B cell (primary cell): Measurements from ENCODE around the gene RASA3. TPM values are rescaled to one million over a fixed set of nuclear protein-coding genes. Genes with fewer than 3 reads are reported as not detected.

Source experiments
- ATAC-seq: fragments of 200-7000 bp; cut with Tn5 transposase; one replicate; pipeline ENCODE4 v1.10.0; 2021; ENCODE audit warnings: low read depth, mild to moderate bottlenecking, moderate number of reproducible peaks, moderate library complexity
- CTCF ChIA-PET: fragments of 350-600 bp; sonication (Branson Sonifier 250); formaldehyde crosslinking; loops from one replicate; lab custom pipeline; 2021; ENCODE audit warnings: antibody characterized with exemption, inconsistent platforms; lab: Charles Lee
- POLR2A ChIA-PET: fragments of 350-600 bp; sonication (Branson Sonifier 250); formaldehyde crosslinking; loops from one replicate; lab custom pipeline; 2021; ENCODE audit warnings: antibody characterized with exemption; lab: Charles Lee
- DNase-seq: peaks from one replicate; pipeline ENCODE4 v3.0.0; 2013
- H2AFZ ChIP-seq: 2 replicates; pipeline ENCODE4 v1.6.1; 2012; ENCODE audit warnings: mild to moderate bottlenecking, low read depth, low read length; ENCODE audit not compliant: insufficient read depth, poor library complexity, severe bottlenecking
- H3K27ac ChIP-seq, 2 donors: 1 replicate in 1 of 2; 2 replicates in 1 of 2; pipeline ENCODE4 v1.5.1; 2012 to 2013; ENCODE audit warnings: low read length in 2 of 2, mild to moderate bottlenecking in 2 of 2, moderate library complexity in 1 of 2
- H3K27me3 ChIP-seq, 4 experiments: fragments of 200-600 bp in 1 of 4; sonication (generic) in 1 of 4; replicated peaks in 1 of 4; 1 replicate in 2 of 4; 2 replicates in 2 of 4; pipeline versions ENCODE4 v1.6.1 to v1.7.0; 2013 to 2016; ENCODE audit warnings: low read length in 3 of 4, mild to moderate bottlenecking in 2 of 4, mixed read lengths in 1 of 4, moderate library complexity in 1 of 4; ENCODE audit not compliant: insufficient read depth in 4 of 4, control insufficient read depth in 3 of 4; ENCODE audit errors: control extremely low read depth in 1 of 4
- H3K36me3 ChIP-seq, 2 experiments: replicated peaks in 1 of 2; 1 replicate in 1 of 2; 2 replicates in 1 of 2; pipeline versions ENCODE4 v1.6.1 to v1.7.1; 2013; ENCODE audit warnings: low read length in 1 of 2; ENCODE audit not compliant: insufficient read depth in 2 of 2, control insufficient read depth in 1 of 2; ENCODE audit errors: control extremely low read depth in 1 of 2, extremely low read depth in 1 of 2
- H3K4me1 ChIP-seq, 2 donors: fragments of 200-600 bp in 1 of 2; sonication (generic) in 1 of 2; 1 replicate in 1 of 2; 2 replicates in 1 of 2; pipeline versions ENCODE4 v1.5.1 to v1.6.1; 2013 to 2017; ENCODE audit warnings: low read length in 2 of 2; ENCODE audit not compliant: control insufficient read depth in 2 of 2, insufficient read depth in 2 of 2
- H3K4me2 ChIP-seq: replicated peaks from 2 replicates; pipeline ENCODE3; 2012; ENCODE audit warnings: mild to moderate bottlenecking, low read depth, low read length; ENCODE audit not compliant: poor library complexity, severe bottlenecking
- H3K4me3 ChIP-seq, 5 experiments: fragments of 200-600 bp in 1 of 5; sonication (generic) in 1 of 5; 1 replicate in 3 of 5; 2 replicates in 2 of 5; pipeline versions ENCODE4 v1.5.1 to v1.7.0; 2011 to 2016; ENCODE audit warnings: low read length in 4 of 5, mild to moderate bottlenecking in 4 of 5, low read depth in 2 of 5, control low read depth in 1 of 5, moderate library complexity in 1 of 5; ENCODE audit not compliant: insufficient read depth in 1 of 5; ENCODE audit errors: control extremely low read depth in 1 of 5, extremely low read depth in 1 of 5
- H3K79me2 ChIP-seq: fragments of 200-600 bp; sonication (generic); one replicate; pipeline ENCODE4 v1.6.0; 2016; ENCODE audit warnings: low read length; ENCODE audit not compliant: control insufficient read depth, insufficient read depth
- H3K9ac ChIP-seq: fragments of 200-600 bp; sonication (generic); 2 replicates; pipeline ENCODE4 v1.6.1; 2017; ENCODE audit warnings: mild to moderate bottlenecking, low read length, moderate library complexity
- H3K9me3 ChIP-seq, 3 donors: one replicate each; pipeline versions ENCODE4 v1.6.1 to v1.7.1; 2013; ENCODE audit warnings: low read length in 2 of 3; ENCODE audit not compliant: control insufficient read depth in 2 of 3, insufficient read depth in 1 of 3; ENCODE audit errors: control extremely low read depth in 1 of 3
- H4K20me1 ChIP-seq: 2 replicates; pipeline ENCODE4 v1.6.0; 2012; ENCODE audit warnings: mild to moderate bottlenecking, low read length; ENCODE audit not compliant: insufficient read depth, control insufficient read depth, poor library complexity, severe bottlenecking
- H3K27ac Mint-ChIP-seq: one replicate; pipeline ENCODE4 v1.8.0; 2021; ENCODE audit warnings: mixed read lengths
- H3K27me3 Mint-ChIP-seq: one replicate; pipeline ENCODE4 v1.8.0; 2021; ENCODE audit warnings: mixed read lengths
- H3K4me1 Mint-ChIP-seq: one replicate; pipeline ENCODE4 v1.8.0; 2021; ENCODE audit warnings: mixed read lengths
- H3K4me3 Mint-ChIP-seq: one replicate; pipeline ENCODE4 v1.8.0; 2021; ENCODE audit warnings: mixed read lengths
- H3K9me3 Mint-ChIP-seq: one replicate; pipeline ENCODE4 v1.8.0; 2022; ENCODE audit warnings: mixed read lengths; ENCODE audit not compliant: insufficient read depth
- EZH2 ChIP-seq: IDR thresholded peaks from 2 replicates; pipeline ENCODE4 v1.6.1; 2012; ENCODE audit warnings: borderline replicate concordance, low read depth, mild to moderate bottlenecking, moderate library complexity, low read length; ENCODE audit not compliant: insufficient read depth, poor library complexity, severe bottlenecking
- WGBS: methylation state at CpG from one replicate; pipeline ENCODE4 v1.1.5; 2013; ENCODE audit warnings: missing lambda C conversion rate; ENCODE audit not compliant: insufficient coverage; 5-methylcytosine and 5-hydroxymethylcytosine counted together
- intact Hi-C: fragments of 100-400 bp; cut with micrococcal nuclease; formaldehyde crosslinking; loops from one replicate; pipeline ENCODE4 v1.10.0; 2022
- polyA plus RNA-seq: library from polyadenylated mRNA; depleted of rRNA; stranded (reverse); fragments of >200 nt; gene quantifications from 2 replicates; pipeline ENCODE4 v1.2.3, GENCODE V29; 2012
- total RNA-seq, 2 donors: library from RNA; stranded (reverse); fragments of 120-200 nt in 1 of 2; gene quantifications; 1 replicate in 1 of 2; 2 replicates in 1 of 2; pipeline versions ENCODE4 v1.2.3 to v1.2.4, GENCODE V29; 2013 to 2022
- TF ChIP-seq, protein P1 (sequence below): fragments of 200-600 bp; IDR thresholded peaks from one replicate; pipeline ENCODE4 v1.8.0; 2022; ENCODE audit warnings: antibody characterized with exemption, mild to moderate bottlenecking

RASA3 gene
- total and polyA plus RNA-seq, 2 donors (not counting 1 experiment from before 2014, with no cell fraction given), result 54.2 to 87.4 TPM

DNA sequence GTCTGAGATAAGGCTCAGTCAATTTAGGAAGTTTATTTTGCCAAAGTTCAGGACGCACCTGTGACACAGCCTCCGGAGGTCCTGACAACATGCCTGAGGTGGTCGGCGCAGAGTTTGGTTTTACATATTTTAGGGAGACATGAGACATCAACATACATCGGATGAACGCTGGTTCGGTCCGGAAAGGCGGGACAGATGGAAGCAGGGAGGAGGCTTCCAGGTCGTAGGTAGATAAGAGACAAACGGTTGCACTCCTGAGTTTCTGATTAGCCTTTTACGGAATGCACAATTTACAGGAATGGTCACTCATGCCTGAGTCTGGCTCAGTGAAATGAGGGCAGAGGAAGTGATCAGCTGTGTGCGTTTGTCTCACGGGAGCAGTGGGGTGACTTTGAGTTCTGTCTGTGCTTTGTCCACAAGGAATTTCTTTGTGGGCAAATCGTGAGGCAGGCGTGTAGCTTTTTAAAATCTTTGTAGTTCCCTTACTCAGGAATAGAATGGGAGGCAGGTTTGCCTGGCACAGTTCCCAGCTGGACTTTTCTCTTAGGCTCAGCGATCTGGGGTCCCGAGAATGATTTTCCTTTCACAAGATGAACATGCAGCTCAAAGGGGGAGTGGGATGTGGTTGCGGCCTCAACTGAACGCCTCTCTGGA lies 194.8 kb downstream of the RASA3 start:
- Histone ChIP-seq H3K36me3 (no peaks in the 10 kb centered on the region), H4K20me1 (no peaks in the 10 kb centered on the region), H3K79me2 (no peaks in the 10 kb centered on the region), H3K4me2 (no peak overlapping the region), H3K9ac (no peak overlapping the region), H3K9me3 (peaks cover 0 to 4% (median 0%) of the 10 kb centered on the region in 3 donors), H3K4me3 (no peak overlapping the region), H3K27me3 (peaks cover 0 to 7% (median 1%) of the 10 kb centered on the region in 4 experiments), H3K4me1 (no peaks in the 10 kb centered on the region), H3K27ac (no peak overlapping the region), H2AFZ (no peak overlapping the region)
- intact Hi-C loops, result no loop called here
- Mint-ChIP-seq H3K4me1 (no peaks in the 10 kb centered on the region), H3K27me3 (peaks cover 27% of the 10 kb centered on the region), H3K9me3 (no peaks in the 10 kb centered on the region), H3K4me3 (no peak overlapping the region), H3K27ac (no peak overlapping the region)
- DNase-seq (no peak), ATAC-seq (no peak)
- ChIA-PET CTCF (no interaction called here), POLR2A (no interaction called here)
- TF ChIP-seq, protein P1, sequence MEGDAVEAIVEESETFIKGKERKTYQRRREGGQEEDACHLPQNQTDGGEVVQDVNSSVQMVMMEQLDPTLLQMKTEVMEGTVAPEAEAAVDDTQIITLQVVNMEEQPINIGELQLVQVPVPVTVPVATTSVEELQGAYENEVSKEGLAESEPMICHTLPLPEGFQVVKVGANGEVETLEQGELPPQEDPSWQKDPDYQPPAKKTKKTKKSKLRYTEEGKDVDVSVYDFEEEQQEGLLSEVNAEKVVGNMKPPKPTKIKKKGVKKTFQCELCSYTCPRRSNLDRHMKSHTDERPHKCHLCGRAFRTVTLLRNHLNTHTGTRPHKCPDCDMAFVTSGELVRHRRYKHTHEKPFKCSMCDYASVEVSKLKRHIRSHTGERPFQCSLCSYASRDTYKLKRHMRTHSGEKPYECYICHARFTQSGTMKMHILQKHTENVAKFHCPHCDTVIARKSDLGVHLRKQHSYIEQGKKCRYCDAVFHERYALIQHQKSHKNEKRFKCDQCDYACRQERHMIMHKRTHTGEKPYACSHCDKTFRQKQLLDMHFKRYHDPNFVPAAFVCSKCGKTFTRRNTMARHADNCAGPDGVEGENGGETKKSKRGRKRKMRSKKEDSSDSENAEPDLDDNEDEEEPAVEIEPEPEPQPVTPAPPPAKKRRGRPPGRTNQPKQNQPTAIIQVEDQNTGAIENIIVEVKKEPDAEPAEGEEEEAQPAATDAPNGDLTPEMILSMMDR, result no peak
- 83% methylated on average over 18 of the region's 20 CpGs for WGBS

DNA sequence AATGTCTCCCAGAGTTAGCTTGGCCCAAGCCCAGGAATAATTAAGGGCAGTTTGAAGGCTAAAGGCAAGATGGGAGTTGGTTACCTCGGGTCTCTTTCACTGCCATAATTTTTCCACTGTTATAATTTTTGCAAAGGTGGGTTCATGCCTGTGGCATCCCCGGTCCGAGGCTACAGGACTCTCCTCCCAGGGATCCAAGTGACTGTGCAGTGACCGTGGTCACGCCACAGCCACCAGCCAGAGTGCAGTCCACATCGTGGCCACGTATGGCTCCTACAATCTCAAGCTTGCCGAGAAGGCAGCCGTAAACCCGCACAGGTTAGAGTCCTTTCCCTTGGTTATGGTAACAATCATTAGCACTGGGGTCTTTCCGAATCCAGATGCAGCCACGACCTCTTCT lies 195.3 kb downstream of the RASA3 start:
- no peaks in the 10 kb centered on the region for H3K9me3 Mint-ChIP-seq
- no peak overlapping the region for H3K4me3 Mint-ChIP-seq
- no peaks in the 10 kb centered on the region for H3K36me3 ChIP-seq
- H3K9ac ChIP-seq, result no peak overlapping the region
- H3K27ac Mint-ChIP-seq, result no peak overlapping the region
- no peaks in the 10 kb centered on the region for H3K79me2 ChIP-seq
- H3K27me3 ChIP-seq, result peaks cover 0 to 7% (median 1%) of the 10 kb centered on the region in 4 experiments
- no peaks in the 10 kb centered on the region for H3K4me1 ChIP-seq
- DNase-seq, result no peak
- no peak for ATAC-seq
- intact Hi-C loops, result no loop called here
- H3K27ac ChIP-seq, result no peak overlapping the region
- H3K4me1 Mint-ChIP-seq, result no peaks in the 10 kb centered on the region
- ChIA-PET POLR2A (no interaction called here), CTCF (no interaction called here)
- peaks cover 31% of the 10 kb centered on the region for H3K27me3 Mint-ChIP-seq
- WGBS, result 93% methylated on average over 11 of the region's 12 CpGs
- H3K4me3 ChIP-seq, result no peak overlapping the region
- no peaks in the 10 kb centered on the region for H4K20me1 ChIP-seq
- TF ChIP-seq EZH2, result no peak
- TF ChIP-seq, protein P1, result no peak
- H2AFZ ChIP-seq, result no peak overlapping the region
- peaks cover 0 to 4% (median 0%) of the 10 kb centered on the region in 3 donors for H3K9me3 ChIP-seq
- H3K4me2 ChIP-seq, result no peak overlapping the region
